ENCODE data around the gene MZT2A.
"Not testable (repeated sequence)": the region's sequence is repeated elsewhere in the genome, so short reads cannot be mapped to it uniquely, and the experiment has no call there.

DNA sequence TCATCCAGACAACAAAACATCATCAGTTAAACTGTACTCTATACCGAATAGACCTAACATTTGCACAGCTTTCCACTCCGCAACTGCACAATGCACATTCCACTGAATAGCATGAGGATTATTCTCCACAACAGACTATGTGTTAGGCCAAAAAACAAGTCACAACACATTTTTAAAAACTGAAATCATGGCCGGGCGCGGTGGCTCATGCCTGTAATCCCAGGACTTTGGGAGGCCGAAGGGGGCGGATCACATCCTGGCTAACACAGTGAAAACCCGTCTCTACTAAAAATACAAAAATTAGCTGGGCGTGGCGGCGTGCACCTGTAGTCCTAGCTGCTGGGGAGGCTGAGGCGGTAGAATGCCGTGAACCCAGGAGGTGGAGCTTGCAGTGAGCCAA, 46.7 kb upstream of the MZT2A start:
- TF ChIP-seq, protein P1, sequence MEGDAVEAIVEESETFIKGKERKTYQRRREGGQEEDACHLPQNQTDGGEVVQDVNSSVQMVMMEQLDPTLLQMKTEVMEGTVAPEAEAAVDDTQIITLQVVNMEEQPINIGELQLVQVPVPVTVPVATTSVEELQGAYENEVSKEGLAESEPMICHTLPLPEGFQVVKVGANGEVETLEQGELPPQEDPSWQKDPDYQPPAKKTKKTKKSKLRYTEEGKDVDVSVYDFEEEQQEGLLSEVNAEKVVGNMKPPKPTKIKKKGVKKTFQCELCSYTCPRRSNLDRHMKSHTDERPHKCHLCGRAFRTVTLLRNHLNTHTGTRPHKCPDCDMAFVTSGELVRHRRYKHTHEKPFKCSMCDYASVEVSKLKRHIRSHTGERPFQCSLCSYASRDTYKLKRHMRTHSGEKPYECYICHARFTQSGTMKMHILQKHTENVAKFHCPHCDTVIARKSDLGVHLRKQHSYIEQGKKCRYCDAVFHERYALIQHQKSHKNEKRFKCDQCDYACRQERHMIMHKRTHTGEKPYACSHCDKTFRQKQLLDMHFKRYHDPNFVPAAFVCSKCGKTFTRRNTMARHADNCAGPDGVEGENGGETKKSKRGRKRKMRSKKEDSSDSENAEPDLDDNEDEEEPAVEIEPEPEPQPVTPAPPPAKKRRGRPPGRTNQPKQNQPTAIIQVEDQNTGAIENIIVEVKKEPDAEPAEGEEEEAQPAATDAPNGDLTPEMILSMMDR (IDR thresholded peaks at IDR 0.05; ENCODE audit: poor library complexity): not testable (repeated sequence)
- TF ChIP-seq EZH2 (IDR thresholded peaks at IDR 0.05; ENCODE audit: borderline replicate concordance); EZH2phosphoT487 (IDR thresholded peaks at IDR 0.05; ENCODE audit: low read depth, severe bottlenecking, unreplicated experiment): not testable (repeated sequence)

All from hepatocyte (in vitro differentiated cells).